ENCODE data around the gene ATP2B3. TPM values are rescaled to one million over a fixed set of nuclear protein-coding genes. Genes with fewer than 3 reads are reported as not detected.

The ATP2B3 gene
- total and polyA plus RNA-seq, 10 of the 15 experiments (the other 5 are each of a cell fraction or from before 2014, with no cell fraction given) = 0.01 TPM; not detected in 9

DNA sequence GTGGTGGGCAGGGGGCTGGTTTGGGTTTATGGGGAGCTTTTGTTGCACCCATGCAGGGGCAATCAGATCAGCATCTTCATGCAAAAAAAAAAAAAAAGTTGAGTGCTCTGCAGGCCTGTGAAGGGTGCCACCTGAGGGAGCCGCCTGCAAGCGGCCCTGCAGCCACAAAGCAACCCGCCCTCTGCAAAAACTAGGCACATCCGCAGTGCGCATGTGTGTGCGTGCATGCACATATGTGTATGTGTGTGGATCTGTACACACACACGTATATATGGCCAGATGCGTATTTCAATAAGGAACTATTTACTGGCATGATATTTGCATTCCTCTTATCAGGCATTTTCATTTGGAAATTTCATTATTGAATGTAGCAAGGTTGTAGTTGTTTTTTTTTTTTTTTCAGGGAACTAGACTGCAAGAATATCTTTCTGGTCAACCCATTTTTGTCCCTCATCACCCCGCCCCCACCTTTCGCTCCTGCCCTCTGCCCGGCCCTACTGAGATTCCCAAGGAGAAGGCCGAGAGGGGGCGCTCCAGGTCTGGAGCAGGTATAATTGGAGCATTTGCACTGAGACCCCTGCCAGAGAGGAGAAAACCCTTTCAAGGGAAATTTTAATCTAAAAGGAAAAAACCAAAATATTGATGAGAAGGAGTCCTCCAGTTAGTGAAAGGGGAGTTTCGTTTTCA is 63.4 kb downstream of the ATP2B3 start (continued):
- TF ChIP-seq, protein P1, sequence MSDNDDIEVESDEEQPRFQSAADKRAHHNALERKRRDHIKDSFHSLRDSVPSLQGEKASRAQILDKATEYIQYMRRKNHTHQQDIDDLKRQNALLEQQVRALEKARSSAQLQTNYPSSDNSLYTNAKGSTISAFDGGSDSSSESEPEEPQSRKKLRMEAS (IDR thresholded peaks at IDR 0.05; ENCODE audit: low read depth, low read length) = no peak
- TF ChIP-seq HDAC6 (IDR thresholded peaks at IDR 0.05; ENCODE audit: unreplicated experiment) (no peak), STAT1 (conservative IDR thresholded peaks at IDR 0.05) (no peak), RUNX3 (IDR thresholded peaks at IDR 0.05; ENCODE audit: low read length) (no peak), MXI1 (IDR thresholded peaks at IDR 0.05; ENCODE audit: low read depth, low read length) (no peak)

DNA sequence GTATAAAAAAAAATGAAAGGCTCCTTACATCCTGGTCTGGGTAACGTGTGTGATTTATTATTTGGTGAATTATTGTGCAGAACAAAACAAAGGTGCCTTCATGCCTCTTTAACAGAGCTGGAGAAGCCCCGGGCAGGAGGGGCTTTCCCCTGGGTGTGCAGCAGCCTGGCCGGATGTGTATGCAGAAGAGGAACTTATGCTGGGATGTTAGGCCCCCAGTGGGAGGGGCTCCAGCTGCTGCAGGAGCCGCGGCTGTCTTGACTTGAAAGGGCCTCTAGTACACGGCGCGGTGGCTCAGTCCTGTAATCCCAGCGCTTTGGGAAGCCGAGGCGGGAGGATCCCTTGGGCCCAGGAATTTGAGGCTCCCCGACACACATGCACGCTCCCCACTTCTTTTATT is 65.5 kb downstream of the ATP2B3 start:
- Histone ChIP-seq H2AFZ (ENCODE audit: control insufficient read depth, low read depth, low read length) (no peak overlapping the region; the same call in 1 of the 2 replicates), H3K79me2 (ENCODE audit: control insufficient read depth, insufficient read depth, low read length) (no peaks in the 10 kb centered on the region), H4K20me1 (ENCODE audit: control insufficient read depth, insufficient read depth) (no peaks in the 10 kb centered on the region), H3K9me3 (replicated peaks; ENCODE audit: control insufficient read depth, insufficient read depth, low read length) (no peaks in the 10 kb centered on the region; the same call in 2 of the 3 replicates), H3K4me3 (no peak overlapping the region), H3K27ac (ENCODE audit: control insufficient read depth, insufficient read depth) (no peak overlapping the region), H3K9ac (ENCODE audit: control insufficient read depth, insufficient read depth, low read length) (no peak overlapping the region), H3K27me3 (replicated peaks in 1 of 2; ENCODE audit: control insufficient read depth in 2 of 2, insufficient read depth in 2 of 2, low read length in 1 of 2) (no peaks in the 10 kb centered on the region), H3K4me1 (ENCODE audit: control insufficient read depth, insufficient read depth, low read length) (no peaks in the 10 kb centered on the region), H3K36me3 (ENCODE audit: control insufficient read depth in 2 of 2, insufficient read depth in 2 of 2, low read length in 1 of 2) (peaks cover 0 to 4% of the 10 kb centered on the region in 2 experiments; a peak in 2 of 4 replicates), H3K4me2 (ENCODE audit: control insufficient read depth, insufficient read depth) (no peak overlapping the region)
- intact Hi-C loops (cut with micrococcal nuclease; ENCODE audit: unreplicated experiment) = no loop called here
- ChIA-PET RAD21 (ENCODE audit: unreplicated experiment) (no interaction called here), POLR2A (interaction anchor here (0.9 to 1.0 kb wide), 2 partner anchors 15 to 26 kb away, joined by 3 read pairs; no protein-coding TSS in a partner anchor), SMC1A (ENCODE audit: uncharacterized antibody, unreplicated experiment) (interaction anchor here (1.3 to 1.6 kb wide), 2 partner anchors 83 to 343 kb away, joined by 3 read pairs; no protein-coding TSS in a partner anchor), CTCF (no interaction called here)
- FAIRE-seq = peak; percentile 57
- in situ Hi-C loops (cut with MboI) = loop anchor here (10.0 kb wide), 1 partner anchor 58 kb away; no protein-coding TSS in a partner anchor
- peak; percentile 100 for ATAC-seq
- TF ChIP-seq EED (IDR thresholded peaks at IDR 0.05; ENCODE audit: low read depth) = 0 out of 2 replicates have a peak, but pooled peaks have one; percentile 29
- 0 out of 4 replicates have a peak, but pooled peaks of 1 of the 2 experiments have one; percentile 15 for TF ChIP-seq IKZF2 (IDR thresholded peaks at IDR 0.05)
- TF ChIP-seq POU2F2 (IDR thresholded peaks at IDR 0.05; ENCODE audit: borderline replicate concordance, low read depth, low read length) = 0 out of 3 replicates have a peak, but pooled peaks have one; percentile 42
- 0 out of 2 replicates have a peak, but pooled peaks have one; percentile 10 for TF ChIP-seq IKZF1 (conservative IDR thresholded peaks at IDR 0.05)
- TF ChIP-seq, protein P2, sequence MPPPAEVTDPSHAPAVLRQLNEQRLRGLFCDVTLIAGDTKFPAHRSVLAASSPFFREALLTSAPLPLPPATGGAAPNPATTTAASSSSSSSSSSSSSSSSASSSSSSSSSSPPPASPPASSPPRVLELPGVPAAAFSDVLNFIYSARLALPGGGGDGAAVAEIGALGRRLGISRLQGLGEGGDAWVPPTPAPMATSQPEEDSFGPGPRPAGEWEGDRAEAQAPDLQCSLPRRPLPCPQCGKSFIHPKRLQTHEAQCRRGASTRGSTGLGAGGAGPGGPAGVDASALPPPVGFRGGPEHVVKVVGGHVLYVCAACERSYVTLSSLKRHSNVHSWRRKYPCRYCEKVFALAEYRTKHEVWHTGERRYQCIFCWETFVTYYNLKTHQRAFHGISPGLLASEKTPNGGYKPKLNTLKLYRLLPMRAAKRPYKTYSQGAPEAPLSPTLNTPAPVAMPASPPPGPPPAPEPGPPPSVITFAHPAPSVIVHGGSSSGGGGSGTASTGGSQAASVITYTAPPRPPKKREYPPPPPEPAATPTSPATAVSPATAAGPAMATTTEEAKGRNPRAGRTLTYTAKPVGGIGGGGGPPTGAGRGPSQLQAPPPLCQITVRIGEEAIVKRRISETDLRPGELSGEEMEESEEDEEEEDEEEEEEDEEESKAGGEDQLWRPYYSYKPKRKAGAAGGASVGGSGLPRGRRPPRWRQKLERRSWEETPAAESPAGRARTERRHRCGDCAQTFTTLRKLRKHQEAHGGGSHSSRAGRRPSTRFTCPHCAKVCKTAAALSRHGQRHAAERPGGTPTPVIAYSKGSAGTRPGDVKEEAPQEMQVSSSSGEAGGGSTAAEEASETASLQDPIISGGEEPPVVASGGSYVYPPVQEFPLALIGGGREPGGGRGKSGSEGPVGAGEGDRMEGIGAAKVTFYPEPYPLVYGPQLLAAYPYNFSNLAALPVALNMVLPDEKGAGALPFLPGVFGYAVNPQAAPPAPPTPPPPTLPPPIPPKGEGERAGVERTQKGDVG (CRISPR knock-in tag; IDR thresholded peaks at IDR 0.05) = no peak
- TF ChIP-seq TCF12 (IDR thresholded peaks at IDR 0.05; ENCODE audit: low read depth, low read length) = 0 out of 2 replicates have a peak, but pooled peaks have one; percentile 27
- TF ChIP-seq ATF7 (IDR thresholded peaks at IDR 0.05; ENCODE audit: low read depth) = 0 out of 2 replicates have a peak, but pooled peaks have one; percentile 18
- peak in 1 of 2 experiments; percentile 48; a peak in 1 of 4 replicates for TF ChIP-seq BHLHE40 (IDR thresholded peaks at IDR 0.05; ENCODE audit: borderline replicate concordance in 1 of 2, low read depth in 2 of 2, low read length in 1 of 2)
- no peak for TF ChIP-seq NBN (IDR thresholded peaks at IDR 0.05)
- TF ChIP-seq, protein P3, sequence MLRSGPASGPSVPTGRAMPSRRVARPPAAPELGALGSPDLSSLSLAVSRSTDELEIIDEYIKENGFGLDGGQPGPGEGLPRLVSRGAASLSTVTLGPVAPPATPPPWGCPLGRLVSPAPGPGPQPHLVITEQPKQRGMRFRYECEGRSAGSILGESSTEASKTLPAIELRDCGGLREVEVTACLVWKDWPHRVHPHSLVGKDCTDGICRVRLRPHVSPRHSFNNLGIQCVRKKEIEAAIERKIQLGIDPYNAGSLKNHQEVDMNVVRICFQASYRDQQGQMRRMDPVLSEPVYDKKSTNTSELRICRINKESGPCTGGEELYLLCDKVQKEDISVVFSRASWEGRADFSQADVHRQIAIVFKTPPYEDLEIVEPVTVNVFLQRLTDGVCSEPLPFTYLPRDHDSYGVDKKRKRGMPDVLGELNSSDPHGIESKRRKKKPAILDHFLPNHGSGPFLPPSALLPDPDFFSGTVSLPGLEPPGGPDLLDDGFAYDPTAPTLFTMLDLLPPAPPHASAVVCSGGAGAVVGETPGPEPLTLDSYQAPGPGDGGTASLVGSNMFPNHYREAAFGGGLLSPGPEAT (IDR thresholded peaks at IDR 0.05; ENCODE audit: low read depth) = peak; percentile 33; the same call in 1 of the 2 replicates
- WGBS (ENCODE audit: insufficient coverage, insufficient replicate concordance, low lambda C conversion rate, missing lambda C conversion rate) = 14% methylated on average over 13 of the region's 13 CpGs
- DNase-seq (ENCODE audit: low read depth, low spot score) = peak; percentile 23
- BruUV-seq (replicated peaks) = no TSS peak

Data from GM12878 (cell line).